Measurements from ENCODE around the gene CCL3. TPM values are rescaled to one million over a fixed set of nuclear protein-coding genes. Genes with fewer than 3 reads are reported as not detected.

The CCL3 gene
- total RNA-seq, 1 donor from 2014 or later, result 3.6 TPM

DNA sequence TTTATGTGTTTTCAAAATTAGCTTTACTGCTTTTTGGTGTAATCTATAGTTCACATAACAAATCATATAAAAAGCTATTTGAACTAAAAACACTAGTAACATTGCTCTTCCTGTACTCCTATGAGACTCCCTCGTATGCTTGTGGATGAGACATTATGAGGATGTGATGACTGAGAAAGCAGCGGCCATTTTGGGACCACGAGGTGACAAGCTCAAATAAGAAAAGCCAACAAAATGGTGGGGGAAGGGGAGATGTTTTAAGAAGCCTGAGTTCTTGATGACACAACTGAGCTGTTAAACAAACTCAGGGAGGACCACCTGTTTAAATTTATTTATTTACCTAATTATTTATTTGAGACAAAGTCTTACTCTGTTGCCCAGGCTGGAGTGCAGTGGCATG lies 21.4 kb downstream of the CCL3 start:
- Histone ChIP-seq H3K27me3 (ENCODE audit: insufficient read depth, low read length) (no peaks in the 10 kb centered on the region), H3K4me1 (ENCODE audit: insufficient read depth, low read length) (no peaks in the 10 kb centered on the region), H3K9me3 (ENCODE audit: insufficient read depth, low read depth, low read length) (no peaks in the 10 kb centered on the region), H3K4me3 (ENCODE audit: insufficient read depth, low read depth, low read length) (no peak overlapping the region), H3K9ac (ENCODE audit: low read length) (no peak overlapping the region), H2AFZ (ENCODE audit: low read depth, low read length) (no peak overlapping the region), H3K36me3 (ENCODE audit: insufficient read depth, low read length) (no peaks in the 10 kb centered on the region), H4K20me1 (ENCODE audit: insufficient read depth, low read length) (no peaks in the 10 kb centered on the region), H3K79me2 (ENCODE audit: insufficient read depth, low read length) (no peaks in the 10 kb centered on the region), H3K27ac (ENCODE audit: low read depth, low read length) (no peak overlapping the region), H3K4me2 (ENCODE audit: low read length) (no peak overlapping the region)
- Mint-ChIP-seq H3K27me3 (ENCODE audit: low read depth, unreplicated experiment) (peaks cover 7% of the 10 kb centered on the region), H3K27ac (ENCODE audit: unreplicated experiment) (no peak overlapping the region), H3K9me3 (ENCODE audit: unreplicated experiment) (peaks cover 5% of the 10 kb centered on the region), H3K4me1 (ENCODE audit: low read depth, unreplicated experiment) (no peaks in the 10 kb centered on the region), H3K36me3 (ENCODE audit: low read depth, unreplicated experiment) (no peaks in the 10 kb centered on the region), H3K4me3 (ENCODE audit: unreplicated experiment) (no peak overlapping the region)
- DNase-seq (ENCODE audit: low read depth) (no peak), FAIRE-seq (no peak)
- TF ChIP-seq EZH2 (IDR thresholded peaks at IDR 0.05; ENCODE audit: insufficient read depth, low read length), result no peak
- TF ChIP-seq, protein P1, sequence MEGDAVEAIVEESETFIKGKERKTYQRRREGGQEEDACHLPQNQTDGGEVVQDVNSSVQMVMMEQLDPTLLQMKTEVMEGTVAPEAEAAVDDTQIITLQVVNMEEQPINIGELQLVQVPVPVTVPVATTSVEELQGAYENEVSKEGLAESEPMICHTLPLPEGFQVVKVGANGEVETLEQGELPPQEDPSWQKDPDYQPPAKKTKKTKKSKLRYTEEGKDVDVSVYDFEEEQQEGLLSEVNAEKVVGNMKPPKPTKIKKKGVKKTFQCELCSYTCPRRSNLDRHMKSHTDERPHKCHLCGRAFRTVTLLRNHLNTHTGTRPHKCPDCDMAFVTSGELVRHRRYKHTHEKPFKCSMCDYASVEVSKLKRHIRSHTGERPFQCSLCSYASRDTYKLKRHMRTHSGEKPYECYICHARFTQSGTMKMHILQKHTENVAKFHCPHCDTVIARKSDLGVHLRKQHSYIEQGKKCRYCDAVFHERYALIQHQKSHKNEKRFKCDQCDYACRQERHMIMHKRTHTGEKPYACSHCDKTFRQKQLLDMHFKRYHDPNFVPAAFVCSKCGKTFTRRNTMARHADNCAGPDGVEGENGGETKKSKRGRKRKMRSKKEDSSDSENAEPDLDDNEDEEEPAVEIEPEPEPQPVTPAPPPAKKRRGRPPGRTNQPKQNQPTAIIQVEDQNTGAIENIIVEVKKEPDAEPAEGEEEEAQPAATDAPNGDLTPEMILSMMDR (IDR thresholded peaks at IDR 0.05; ENCODE audit: insufficient read depth, low read depth, low read length), result no peak

DNA sequence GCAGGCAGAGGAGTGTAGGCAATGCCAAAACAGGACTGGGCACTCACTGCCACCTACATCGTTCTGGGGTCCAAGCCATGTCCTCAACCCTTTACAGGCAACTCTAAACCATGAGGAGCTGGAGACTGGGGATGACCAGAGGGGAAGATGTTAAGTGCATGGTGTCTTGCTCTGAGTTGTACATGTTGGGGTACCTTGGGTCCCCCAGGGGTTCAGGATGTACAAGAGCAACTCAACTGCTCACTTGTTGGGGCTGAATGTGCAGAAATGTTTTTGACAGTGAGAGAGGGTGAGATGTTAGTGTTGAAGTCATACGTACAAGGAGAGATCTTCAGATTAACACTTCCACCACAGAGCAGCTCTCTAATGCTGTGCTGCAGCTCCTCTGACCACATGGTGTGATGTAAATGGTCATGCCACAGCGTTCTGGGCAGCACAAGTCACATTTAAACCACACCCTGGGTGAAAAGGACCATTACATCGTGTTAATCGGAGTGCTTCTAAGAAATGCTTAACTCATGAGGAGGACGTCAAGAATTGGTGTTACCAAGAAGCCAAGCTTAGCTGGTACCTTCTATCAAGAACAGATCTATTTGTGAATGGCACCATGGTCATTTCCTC lies 23.5 kb downstream of the CCL3 start:
- H3K27ac Mint-ChIP-seq (ENCODE audit: unreplicated experiment), result no peak overlapping the region
- no peaks in the 10 kb centered on the region for H3K4me1 ChIP-seq (ENCODE audit: insufficient read depth, low read length)
- no peaks in the 10 kb centered on the region for H3K36me3 ChIP-seq (ENCODE audit: insufficient read depth, low read length)
- H3K4me1 Mint-ChIP-seq (ENCODE audit: low read depth, unreplicated experiment), result no peaks in the 10 kb centered on the region
- no peak overlapping the region for H3K4me3 ChIP-seq (ENCODE audit: insufficient read depth, low read depth, low read length)
- H3K9ac ChIP-seq (ENCODE audit: low read length), result no peak overlapping the region
- DNase-seq (ENCODE audit: low read depth) (no peak), FAIRE-seq (no peak)
- H2AFZ ChIP-seq (ENCODE audit: low read depth, low read length), result no peak overlapping the region
- H3K4me3 Mint-ChIP-seq (ENCODE audit: unreplicated experiment), result no peak overlapping the region
- H3K36me3 Mint-ChIP-seq (ENCODE audit: low read depth, unreplicated experiment), result no peaks in the 10 kb centered on the region
- H3K27me3 Mint-ChIP-seq (ENCODE audit: low read depth, unreplicated experiment), result peaks cover 10% of the 10 kb centered on the region
- H3K27me3 ChIP-seq (ENCODE audit: insufficient read depth, low read length), result no peaks in the 10 kb centered on the region
- no peaks in the 10 kb centered on the region for H3K79me2 ChIP-seq (ENCODE audit: insufficient read depth, low read length)
- H4K20me1 ChIP-seq (ENCODE audit: insufficient read depth, low read length), result no peaks in the 10 kb centered on the region
- no peaks in the 10 kb centered on the region for H3K9me3 ChIP-seq (ENCODE audit: insufficient read depth, low read depth, low read length)
- H3K4me2 ChIP-seq (ENCODE audit: low read length), result no peak overlapping the region
- H3K27ac ChIP-seq (ENCODE audit: low read depth, low read length), result no peak overlapping the region
- no peak for TF ChIP-seq EZH2 (IDR thresholded peaks at IDR 0.05; ENCODE audit: insufficient read depth, low read length)
- TF ChIP-seq, protein P1 (IDR thresholded peaks at IDR 0.05; ENCODE audit: insufficient read depth, low read depth, low read length), result no peak
- H3K9me3 Mint-ChIP-seq (ENCODE audit: unreplicated experiment), result peaks cover 5% of the 10 kb centered on the region

DNA sequence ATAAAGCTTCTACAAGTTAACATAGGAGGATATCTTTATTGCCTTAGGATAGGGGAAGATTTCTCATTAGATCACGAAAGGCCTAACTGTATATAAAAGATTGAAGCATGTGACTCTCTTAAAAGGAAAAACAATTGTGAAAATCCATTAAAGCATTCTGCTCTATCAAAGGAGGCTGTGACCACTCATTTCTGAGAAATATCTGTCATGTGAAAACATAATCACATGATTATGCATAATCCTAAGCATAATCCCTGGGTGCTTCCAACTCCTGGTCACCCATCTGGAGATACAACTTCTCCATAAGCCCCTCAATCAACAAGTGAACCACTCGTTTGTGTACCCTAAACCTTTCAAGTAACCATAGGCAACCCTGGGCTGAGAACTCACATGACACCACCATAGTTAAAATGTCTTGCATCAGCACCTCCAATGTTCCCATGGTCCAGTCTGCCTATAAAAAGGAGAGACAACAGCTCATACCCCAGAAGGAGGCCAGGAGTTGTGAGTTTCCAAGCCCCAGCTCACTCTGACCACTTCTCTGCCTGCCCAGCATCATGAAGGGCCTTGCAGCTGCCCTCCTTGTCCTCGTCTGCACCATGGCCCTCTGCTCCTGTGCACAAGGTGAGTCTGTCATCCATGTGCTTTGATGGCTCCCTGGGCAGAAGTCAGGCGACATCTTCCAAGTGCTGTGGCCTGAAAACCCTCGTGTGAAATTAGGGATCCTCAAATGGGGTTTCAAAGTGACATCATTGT lies 26.0 kb downstream of the CCL3 start, which contains the start of gene CCL18:
CCL18 (plus strand) TSS at position 487 of the 756 bp plus-strand sequence; CDS start at position 558, 71 bp downstream.
- H3K9me3 Mint-ChIP-seq (ENCODE audit: unreplicated experiment), result peaks cover 5% of the 10 kb centered on the region
- H2AFZ ChIP-seq (ENCODE audit: low read depth, low read length), result no peak within 1 kb of the TSS

More for the DNA sequence above, 26.0 kb downstream of the CCL3 start, which contains the start of gene CCL18:
- no peak for DNase-seq (ENCODE audit: low read depth)
- no peaks in the 10 kb centered on the region for H3K9me3 ChIP-seq (ENCODE audit: insufficient read depth, low read depth, low read length)
- TF ChIP-seq EZH2 (IDR thresholded peaks at IDR 0.05; ENCODE audit: insufficient read depth, low read length), result no peak
- no peak within 1 kb of the TSS for H3K27ac ChIP-seq (ENCODE audit: low read depth, low read length)
- no peak within 1 kb of the TSS for H3K4me2 ChIP-seq (ENCODE audit: low read length)
- Mint-ChIP-seq H3K27ac (ENCODE audit: unreplicated experiment) (no peak within 1 kb of the TSS), H3K4me3 (ENCODE audit: unreplicated experiment) (no peak within 1 kb of the TSS), H3K4me1 (ENCODE audit: low read depth, unreplicated experiment) (no peaks in the 10 kb centered on the region), H3K36me3 (ENCODE audit: low read depth, unreplicated experiment) (no peaks in the 10 kb centered on the region), H3K27me3 (ENCODE audit: low read depth, unreplicated experiment) (peaks cover 8% of the 10 kb centered on the region)
- no peaks in the 10 kb centered on the region for H3K79me2 ChIP-seq (ENCODE audit: insufficient read depth, low read length)
- no peaks in the 10 kb centered on the region for H4K20me1 ChIP-seq (ENCODE audit: insufficient read depth, low read length)
- H3K36me3 ChIP-seq (ENCODE audit: insufficient read depth, low read length), result no peaks in the 10 kb centered on the region
- FAIRE-seq, result no peak
- no peak within 1 kb of the TSS for H3K4me3 ChIP-seq (ENCODE audit: insufficient read depth, low read depth, low read length)
- H3K4me1 ChIP-seq (ENCODE audit: insufficient read depth, low read length), result no peaks in the 10 kb centered on the region
- no peaks in the 10 kb centered on the region for H3K27me3 ChIP-seq (ENCODE audit: insufficient read depth, low read length)
- H3K9ac ChIP-seq (ENCODE audit: low read length), result no peak within 1 kb of the TSS

All from astrocyte (in vitro differentiated cells and primary cell).